Measurements from ENCODE around the gene CEBPB.

DNA sequence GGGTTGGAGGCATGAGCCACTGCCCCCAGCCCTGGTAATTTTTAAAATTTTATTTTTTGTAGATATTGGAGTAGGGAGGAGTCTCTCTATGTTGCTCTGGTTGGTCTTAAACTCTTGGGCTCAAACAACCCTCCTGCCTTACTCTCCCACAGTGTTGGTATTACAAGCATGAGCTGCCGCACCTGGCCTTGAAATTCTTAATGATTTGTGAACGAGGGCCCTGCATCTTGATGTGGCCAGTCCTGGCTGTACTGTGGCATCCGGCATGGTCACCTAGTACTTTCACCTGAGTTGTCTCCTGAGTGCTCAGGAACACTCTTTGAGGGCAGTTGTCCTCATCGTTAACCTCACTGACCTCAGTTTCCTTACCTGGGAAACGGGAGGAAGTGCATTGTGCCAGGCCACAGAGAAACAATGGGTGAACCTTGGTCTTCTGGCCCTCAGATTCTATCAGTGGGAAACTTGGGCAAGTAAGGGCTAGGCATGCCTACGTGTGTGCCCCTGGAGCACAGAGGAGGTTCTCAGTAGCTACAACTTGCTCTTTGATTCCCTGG lies 19.5 kb downstream of the CEBPB start:
- TF ChIP-seq, protein P1, sequence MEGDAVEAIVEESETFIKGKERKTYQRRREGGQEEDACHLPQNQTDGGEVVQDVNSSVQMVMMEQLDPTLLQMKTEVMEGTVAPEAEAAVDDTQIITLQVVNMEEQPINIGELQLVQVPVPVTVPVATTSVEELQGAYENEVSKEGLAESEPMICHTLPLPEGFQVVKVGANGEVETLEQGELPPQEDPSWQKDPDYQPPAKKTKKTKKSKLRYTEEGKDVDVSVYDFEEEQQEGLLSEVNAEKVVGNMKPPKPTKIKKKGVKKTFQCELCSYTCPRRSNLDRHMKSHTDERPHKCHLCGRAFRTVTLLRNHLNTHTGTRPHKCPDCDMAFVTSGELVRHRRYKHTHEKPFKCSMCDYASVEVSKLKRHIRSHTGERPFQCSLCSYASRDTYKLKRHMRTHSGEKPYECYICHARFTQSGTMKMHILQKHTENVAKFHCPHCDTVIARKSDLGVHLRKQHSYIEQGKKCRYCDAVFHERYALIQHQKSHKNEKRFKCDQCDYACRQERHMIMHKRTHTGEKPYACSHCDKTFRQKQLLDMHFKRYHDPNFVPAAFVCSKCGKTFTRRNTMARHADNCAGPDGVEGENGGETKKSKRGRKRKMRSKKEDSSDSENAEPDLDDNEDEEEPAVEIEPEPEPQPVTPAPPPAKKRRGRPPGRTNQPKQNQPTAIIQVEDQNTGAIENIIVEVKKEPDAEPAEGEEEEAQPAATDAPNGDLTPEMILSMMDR (IDR thresholded peaks at IDR 0.05): no peak
- TF ChIP-seq POLR2A (IDR thresholded peaks at IDR 0.05): no peak

All from body of pancreas (tissue), 4 donors.